Hippocampal formation (tissue), 2 donors: Measurements from ENCODE around the gene PPM1H.
"Not testable (repeated sequence)": the region's sequence is repeated elsewhere in the genome, so short reads cannot be mapped to it uniquely, and the experiment has no call there.

Source experiments
- DNase-seq, 2 donors: peaks; one replicate each; lab custom pipeline; 2025; lab: John Stamatoyannopoulos, UW

PPM1H gene

DNA sequence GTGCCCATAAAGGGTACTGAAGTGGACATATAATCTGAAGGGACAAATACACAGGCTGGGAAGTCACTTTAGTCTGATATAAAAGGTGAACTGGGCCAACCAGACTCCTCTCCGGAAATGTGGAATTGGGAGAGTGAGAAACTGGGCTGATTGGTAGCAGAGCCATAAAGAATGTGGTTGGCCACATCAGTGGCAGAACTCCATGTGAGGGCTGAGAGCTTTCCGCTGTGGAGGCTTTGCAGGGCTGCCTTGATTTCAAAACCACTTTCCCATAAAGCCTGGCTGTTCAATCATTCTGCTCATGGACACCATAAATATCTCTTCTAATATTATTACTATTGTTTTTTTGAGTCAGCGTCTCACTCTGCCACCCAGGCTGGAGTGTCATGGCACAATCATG is 248.0 kb downstream of the PPM1H start:
- DNase-seq: no peak

DNA sequence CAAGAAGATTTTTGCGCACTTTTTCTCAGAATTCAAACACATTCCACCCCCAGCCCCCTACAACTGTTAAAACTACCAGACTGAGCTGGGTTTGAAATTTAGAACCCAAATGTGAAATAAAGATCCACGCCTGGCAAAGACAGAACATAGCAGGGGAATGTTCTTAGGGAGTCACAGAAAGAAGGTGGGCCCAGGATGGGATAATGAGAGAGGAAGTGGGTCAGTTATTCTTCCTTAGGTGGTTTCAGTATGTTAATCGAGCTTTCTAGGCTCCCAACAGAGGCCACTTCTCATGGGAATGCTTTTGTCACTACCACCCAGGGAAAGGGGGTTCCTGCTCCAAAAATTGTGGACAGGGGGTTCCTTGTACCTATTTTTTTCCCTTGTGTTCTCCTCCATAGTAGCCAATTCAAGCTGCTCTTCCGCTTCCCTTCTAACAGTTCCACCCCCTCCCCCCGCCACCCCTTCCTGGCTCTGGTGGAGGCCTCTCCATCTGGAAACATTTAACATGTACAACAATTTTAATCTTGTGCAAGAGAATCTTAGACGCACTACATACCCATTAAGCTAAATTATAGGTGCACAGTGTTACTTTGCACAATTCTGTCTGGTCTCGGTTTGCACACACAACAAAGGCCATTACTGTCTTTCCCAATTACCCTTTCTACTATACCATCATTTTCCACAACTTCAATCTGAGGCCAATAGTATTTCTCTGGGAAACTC is 250.2 kb downstream of the PPM1H start:
- no peak for DNase-seq

DNA sequence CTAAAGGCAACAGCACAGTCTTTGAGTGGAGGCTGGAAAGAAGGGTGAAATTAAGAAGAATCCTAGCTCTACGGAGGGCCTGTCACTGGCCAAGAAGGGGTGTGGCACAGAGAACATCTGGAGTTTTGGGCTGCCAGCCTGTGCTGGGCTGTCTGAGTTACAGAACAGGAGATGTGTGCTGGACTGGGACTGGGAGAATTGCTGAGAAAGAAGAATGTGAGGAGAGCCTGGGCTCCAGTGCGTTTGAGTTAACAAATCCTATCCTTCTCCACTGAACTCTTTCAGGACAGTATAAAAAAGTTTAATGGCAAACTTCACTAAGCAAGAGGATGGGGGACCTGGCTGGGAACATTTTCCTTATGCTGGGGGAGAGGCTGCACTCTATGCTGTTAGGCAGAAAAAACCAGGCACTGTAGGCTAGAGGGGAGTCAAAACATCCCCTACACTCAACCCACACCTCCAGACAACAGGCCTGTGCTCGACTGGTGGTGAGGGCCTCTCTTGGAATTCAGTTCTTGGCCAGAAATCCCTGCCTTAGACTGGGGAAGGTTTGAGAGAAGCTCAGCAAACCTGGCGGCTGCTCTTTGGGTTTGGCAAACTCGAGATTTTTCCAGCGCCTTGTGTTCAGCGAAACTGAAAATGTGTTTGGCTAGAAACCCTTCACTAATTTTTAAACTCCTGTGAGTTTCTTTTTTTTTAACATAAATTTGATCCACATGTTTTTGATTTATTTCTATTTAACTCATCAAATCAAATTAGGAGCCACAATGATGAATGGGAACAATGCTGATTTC is 251.0 kb downstream of the PPM1H start:
- DNase-seq: peak in 1 of 2 donors; percentile 36

DNA sequence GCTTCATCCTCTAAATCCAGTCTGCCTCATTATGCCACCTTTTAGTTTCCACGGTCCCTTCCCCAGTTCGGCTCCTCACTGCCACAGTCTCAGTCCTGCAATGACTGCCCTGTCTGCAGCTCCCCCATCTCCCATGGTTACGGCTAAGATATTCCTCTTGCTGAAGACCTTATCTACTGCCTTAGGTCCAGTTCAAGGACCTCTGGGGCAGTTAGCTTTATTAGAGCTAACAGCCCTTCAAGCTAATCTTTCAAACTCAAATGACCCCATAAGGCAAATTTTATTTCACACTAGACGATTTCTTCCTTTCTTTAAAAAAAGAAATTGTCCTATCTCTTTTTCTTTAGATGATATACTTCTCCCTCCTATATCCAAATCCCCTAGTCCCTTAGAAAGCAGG is 253.6 kb downstream of the PPM1H start:
- no peak for DNase-seq

DNA sequence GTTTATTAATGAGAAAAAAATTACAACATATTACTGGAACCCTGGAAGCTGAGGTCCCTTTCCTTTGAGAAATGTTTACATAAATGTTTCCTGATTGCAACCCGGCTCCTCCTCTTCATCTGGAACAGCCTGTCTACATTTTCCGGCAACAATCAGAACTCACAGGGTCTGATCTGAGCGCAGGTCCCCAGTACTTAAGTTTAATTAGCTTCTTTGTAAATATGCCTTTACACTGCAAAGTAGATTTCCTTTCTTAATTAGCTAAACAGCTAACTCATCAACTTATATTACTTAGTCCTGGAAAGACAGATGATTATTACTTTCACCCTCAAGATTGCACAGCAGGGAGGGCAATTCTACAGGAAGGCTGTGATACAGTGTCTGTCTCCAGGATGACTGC is 255.3 kb downstream of the PPM1H start:
- no peak for DNase-seq

DNA sequence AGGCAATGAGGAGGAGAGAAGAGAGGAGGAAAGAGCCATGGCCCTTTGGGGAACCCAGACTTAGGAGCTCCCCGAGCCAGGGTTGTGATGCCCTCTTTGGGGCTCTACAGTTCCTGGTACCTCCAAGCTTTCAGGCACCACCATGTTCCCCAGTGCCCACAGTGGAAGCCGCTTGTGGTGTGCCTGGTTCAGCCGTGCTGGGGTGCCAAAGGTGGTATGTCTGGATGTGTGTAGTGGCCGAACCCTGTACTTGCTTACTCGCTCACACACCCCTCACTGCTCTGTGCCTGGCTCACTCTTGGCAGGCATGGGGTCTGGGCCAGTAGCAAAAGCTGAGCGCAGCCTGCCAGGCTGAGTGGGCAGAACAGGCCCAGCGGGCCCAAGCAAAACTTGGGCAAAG is 257.6 kb downstream of the PPM1H start:
- DNase-seq: no peak

DNA sequence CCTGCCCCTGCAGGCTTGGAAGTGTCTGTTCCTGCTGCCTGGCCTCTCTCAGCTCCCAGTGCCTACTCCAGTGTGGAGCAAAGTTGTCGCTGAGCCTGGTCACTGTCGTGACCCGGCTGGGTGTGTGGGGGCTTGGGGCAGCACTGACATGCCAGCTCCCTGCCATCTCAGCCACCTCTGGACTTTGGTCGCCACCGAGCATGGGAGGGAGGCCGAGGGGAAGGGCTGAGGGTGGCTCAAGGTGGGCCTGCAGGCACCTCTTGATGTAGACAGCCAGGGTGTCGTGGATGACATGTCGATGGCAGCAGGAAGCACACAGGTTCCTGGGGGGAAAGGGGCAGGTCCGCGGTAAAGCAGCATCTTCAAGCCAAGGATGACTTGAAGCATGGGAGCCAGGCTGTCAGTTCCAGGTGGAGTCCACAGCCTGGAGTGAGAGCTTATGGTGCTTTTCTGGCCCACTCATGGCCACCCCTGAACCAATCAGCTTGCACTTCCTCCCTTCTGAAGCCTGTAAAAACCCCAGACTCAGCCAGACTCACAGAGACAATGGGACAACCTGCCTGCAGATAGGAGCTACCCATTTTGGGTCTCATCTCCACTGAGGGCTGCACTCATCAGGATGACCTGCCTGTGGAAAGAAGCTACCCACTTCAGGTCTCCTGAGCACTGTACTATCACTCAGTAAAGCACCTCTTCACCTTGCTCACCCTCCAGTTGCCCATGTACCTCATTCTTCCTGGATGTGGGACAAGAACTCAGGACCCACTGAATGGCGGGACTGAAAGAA is 258.2 kb downstream of the PPM1H start:
- no peak for DNase-seq

DNA sequence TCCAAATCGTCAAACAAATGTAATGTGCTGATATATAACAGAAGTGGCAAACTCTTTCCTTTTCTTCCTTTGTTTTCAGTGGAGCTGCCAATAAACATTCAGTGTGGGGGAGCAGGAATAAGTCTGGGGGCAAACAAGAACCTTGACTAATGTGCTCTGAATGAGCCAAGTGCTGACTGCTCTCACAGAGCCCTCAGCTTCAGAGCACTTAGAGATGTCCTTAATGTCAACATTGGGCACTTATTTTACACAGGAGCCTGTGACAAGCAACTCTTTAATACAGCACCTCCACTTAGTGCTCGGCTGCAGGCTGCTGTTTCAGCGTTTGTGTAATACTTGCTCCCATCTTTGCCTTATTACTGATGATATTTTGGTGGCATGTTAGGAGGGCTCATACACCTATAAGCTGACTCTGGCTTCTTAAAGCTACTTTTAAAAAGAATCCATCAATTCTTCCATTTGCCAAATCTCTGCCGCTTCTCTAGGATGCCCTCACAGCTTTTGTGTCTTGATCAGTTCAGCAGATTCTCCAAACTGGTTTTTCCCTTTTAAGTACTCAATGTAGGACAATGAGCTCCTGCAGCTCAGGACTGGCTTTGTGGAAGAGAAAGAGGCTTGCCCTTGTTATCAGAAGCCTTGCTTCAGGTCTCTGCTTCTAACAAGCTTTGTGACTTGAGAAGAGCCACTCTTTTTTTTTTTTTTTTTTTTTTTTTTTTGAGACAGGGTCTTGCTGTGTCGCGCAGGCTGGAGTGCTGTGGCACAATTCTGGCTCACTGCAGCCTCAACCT is 261.7 kb downstream of the PPM1H start:
- DNase-seq: no peak

DNA sequence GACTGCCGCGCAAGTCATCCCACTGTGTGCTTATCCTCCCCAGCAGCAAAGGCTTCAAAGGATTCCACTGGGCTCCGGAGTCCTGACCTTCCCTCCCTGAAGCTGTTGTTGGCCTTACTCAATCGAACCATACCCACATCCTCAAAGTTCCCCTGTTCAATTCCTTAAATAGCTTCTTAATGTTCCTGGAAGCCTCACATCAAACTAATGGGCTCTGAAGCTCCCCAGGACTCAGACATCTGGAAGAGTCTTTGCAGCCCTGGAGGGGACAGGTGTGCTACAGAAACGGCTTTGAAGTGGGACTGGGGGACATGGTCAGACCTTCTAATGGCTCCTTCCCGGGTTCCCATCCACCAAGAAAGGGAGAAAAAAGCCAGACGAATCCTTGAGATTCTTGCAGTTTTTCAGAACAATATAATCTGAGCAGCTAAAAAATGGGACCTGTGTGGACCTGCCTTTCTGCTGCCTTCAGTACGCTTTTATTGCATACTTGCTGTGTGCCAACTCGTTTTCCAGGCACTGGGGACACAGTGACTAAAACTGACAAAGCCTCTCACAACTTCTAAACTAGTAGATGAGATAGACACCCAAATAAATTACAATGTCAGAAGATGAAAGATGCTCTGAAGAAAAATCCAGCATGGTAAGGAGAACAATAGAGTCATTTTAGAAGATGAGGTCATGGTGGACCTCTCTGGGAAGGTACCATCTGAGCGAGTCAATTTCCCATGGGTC is 263.8 kb downstream of the PPM1H start:
- DNase-seq: no peak

DNA sequence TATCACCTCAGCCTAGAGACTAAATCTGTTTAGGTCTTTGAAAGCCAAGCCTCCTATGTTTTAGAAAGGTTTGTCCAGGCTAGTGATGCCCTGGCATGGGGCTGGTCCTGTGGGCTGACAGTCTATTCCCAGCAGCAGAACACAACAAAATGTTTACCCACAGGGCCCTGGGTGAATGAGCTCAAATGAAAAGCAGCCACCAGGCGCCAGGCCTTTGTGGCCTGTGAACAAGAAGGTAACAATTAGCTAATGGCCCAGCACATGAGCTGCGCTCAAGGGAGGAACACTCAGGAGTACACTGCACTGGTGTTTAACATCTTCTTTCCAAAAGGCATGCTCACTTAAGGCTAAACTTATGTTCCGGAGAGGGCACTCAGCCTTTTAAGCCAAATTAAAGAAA is 266.2 kb downstream of the PPM1H start:
- DNase-seq: no peak

DNA sequence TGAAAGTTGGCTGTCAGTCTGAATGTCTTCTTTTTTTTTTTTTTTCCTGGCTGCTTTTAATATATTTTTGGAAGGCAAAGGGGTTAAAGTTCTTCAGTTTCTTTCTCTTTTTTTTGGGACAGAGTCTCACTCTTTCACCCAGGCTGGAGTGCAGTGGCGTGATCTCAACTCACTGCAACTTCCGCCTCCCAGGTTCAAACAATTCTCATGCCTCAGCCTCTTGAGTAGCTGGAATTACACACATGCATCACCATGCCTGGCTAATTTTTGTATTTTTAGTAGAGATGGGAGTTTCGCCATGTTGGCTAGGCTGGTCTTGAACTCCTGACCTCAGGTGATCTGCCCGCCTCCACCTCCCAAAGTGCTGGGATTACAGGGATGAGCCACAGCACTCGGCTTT is 270.0 kb downstream of the PPM1H start:
- not testable (repeated sequence) for DNase-seq

DNA sequence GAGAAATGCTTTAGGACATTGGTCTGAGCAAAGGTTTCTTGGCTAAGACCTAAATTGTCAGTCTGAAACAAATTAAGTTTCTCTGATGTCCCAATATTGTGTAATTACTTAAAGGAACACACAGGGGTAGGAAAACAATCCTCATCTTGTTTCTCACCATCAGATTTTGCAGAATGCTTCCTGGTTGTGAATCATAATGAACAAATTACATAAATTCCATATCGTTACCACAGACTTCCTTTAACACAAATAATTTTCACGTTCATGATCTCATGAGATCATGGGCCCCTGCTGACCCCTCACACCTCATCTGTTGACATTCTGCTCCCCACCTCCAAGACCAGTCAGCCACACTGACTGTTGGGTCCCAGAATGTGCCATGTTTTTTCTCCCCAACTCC is 274.2 kb downstream of the PPM1H start:
- DNase-seq: no peak

DNA sequence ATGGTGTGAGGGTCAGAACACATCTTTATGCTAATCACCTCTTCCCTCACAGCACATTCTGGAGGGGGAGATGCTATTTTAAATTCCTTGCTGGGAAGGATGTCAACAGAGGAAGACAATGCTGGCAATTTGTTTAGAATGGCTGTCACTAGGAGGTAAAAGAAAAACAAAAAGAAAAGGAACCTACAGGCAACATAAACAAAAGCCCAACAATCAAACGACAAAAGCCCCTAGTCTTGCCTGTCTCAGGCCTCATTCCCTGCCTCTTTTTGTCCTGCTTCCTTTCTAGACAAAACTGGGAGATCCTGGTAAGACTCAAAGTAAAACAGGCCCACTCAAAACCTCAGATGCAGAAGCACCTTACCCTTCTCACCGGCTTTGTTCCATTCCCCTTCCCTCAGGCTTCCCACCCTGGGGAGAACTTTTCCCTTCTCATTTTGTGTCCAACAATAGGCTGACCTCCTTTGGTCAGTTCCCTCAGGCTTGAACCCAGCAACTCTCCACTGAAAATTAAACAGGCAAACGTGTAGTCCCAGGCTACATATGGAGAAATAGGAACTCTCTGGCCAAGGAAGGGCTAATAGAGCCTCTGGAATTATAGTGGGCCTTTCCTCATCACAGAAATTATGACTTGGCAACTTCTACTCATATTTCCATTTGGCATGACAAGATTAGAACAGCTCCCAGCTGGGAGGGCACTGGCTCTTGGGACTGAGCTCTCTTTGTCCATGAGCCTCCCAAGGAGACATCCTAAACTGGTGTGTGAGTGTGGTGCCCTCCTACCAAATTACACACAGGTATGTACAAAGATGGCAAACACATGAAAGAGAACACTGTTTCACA is 275.3 kb downstream of the PPM1H start:
- DNase-seq: no peak

DNA sequence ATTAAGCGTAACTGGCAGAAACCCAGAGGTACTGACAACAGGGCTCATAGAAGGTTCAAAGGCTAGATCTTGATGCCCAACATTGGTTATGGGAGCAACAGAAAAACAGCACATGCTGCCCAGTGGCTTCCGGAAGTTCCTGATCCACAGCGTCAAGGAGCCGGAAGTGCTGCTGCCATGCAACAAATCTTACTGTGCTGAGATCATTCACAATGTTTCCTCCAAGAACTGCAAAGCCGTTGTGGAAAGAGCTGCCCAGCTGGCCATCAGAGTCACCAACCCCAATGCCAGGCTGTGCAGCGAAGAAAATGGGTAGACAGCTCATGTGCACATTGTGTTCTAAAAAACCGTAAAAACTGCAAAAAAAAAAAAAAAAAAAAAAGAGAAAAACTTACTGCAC is 276.0 kb downstream of the PPM1H start:
- DNase-seq: no peak

DNA sequence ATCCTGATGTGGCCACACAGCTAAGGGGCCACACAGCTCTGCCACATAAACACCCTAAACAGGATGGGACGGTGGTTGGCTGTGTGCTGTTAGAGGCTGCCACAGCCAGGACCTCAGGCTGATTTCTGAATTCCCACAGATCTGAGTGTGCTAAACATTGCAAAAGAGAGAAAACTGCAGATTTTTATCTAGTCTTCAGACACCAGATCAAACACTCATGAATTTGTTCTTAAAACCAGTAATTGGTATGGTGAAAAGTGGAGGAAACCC is 277.7 kb downstream of the PPM1H start:
- no peak for DNase-seq

DNA sequence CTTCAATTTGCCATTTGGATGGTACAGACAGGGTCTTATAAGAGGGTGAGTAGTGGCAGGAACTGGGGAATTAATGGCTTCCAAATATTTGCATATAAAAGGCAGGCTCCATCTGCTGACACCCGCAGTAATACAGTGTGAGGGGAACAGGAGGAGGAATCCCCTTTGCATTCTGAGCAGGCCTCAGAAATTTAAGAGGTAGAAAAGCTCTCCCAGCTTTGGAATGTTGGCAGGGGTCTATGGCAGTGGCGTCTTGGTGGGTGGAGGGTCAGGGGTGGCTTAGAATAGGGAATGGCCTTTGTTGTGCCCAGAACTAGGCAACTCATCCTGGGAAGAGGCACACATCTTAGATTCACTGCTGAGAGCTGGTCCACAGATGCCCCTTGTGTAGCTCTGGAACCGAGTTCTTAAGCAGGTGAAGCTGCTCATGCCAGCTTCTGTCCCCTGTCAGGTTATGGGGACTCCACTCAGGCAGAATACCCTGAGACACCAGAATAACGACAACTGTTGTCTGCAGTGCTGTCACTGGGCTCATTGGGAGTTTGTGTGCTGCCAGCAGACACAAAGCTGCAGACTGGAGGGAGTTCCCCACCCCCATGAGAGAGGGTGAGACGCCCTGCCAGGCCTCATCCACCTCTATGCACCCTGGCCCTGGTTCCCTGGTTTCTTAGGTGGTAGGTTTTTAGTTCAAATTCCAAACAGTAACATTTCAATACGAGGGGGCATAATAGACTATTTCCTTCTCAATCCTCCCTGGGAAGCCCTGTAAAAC is 278.2 kb downstream of the PPM1H start:
- DNase-seq: no peak

DNA sequence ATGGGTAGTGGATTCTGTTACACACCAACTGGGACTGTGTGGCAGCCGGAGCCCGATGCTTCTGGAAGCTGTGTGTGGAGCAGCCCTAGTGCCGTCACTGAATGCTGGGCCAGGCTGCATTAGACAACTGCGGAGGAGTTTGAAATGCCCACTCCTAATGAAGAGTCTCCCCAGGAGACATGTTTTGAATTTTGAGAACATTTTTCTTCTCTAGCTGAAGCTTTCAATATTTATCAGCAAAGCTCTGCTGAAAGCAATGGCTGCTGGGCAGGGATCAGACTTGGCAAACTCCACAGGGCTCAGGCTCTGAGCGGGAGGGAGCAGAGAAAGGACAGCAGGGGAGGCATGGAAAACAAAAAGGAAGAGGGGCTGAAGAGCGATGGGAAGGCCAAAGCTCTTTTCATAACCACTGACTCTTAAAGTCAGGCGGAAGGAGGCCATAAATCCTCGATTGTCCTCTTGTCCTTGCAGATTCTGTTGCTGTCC is 279.2 kb downstream of the PPM1H start:
- no peak for DNase-seq

DNA sequence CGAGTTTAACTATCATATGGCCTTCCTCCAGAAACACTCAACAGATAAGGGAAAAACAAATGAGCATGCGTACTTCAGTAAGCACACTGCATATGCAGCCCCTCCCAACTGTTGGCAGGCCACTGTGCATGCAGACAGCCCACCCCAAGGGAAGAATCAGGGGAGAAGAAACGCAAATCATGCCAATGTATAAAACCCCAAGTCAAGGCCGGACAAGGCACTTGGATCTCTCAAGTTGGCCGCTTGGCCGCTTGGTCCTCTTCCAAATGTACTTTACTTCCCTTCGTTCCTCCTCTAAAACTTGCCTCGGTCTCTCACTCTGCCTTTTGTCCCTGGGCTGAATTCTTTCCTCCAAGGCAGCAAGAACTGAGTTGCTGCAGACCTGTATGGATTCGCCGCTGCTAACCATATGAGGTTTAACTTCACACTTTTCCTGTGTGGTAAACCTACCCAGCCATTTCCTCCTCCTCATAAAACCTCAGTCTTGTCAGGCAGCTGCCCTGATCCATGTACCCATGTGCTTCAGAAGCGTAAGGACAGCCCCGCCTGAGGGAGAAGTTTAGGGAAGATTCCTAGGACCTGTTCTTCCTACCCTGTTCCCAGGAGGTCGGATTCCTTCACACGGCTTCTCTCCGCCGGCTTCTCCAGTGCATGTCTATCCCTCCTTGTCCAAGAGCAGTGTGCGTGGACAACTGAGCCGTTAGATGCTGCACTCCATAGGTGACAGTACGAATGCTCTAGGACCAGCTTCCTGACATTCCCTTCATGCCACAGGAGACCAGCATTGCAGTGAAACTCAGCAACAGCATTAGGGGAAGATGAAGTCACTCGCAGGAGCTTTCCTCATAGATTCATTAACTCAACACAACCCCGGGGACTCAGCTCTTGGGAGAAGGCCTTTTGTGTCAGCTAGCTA is 280.4 kb downstream of the PPM1H start:
- DNase-seq: no peak

DNA sequence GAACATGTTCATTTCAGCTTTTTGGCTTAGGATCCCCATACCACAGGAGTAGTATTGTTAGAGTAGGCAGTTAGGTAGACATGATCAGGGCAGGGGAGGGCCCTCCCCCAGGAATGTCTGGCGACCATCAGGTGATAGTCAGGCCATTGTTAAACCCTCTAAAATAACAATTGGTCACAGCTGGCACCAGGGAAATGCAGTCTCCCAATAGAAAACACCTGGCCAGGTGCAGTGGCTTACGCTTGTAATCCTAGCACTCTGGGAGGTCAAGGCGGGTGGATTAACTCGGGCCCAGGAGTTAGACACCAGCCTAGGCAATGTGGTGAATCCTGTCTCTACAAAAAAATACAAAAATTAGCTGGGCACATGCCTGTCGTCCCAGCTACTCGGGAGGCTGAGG is 281.2 kb downstream of the PPM1H start:
- no peak for DNase-seq
